CD14-positive monocyte (primary cell): ENCODE measurements around the gene UQCC2. TPM values are rescaled to one million over a fixed set of nuclear protein-coding genes. Genes with fewer than 3 reads are reported as not detected.
A peak's percentile ranks its signal among the peaks of the same experiment; 100 is the strongest.

Experiments used
- DNase-seq, 3 donors: peaks; one replicate each; pipeline ENCODE4 v3.0.0-alpha.2; 2011 to 2022
- H2AFZ ChIP-seq: 2 replicates; pipeline ENCODE4 v1.6.0; 2012; ENCODE audit warnings: mild to moderate bottlenecking, low read depth, low read length, inconsistent platforms; ENCODE audit not compliant: insufficient read depth, poor library complexity, severe bottlenecking
- H3K27ac ChIP-seq, 2 donors: 1 replicate in 1 of 2; 2 replicates in 1 of 2; pipeline ENCODE4 v1.5.1; 2012 to 2013; ENCODE audit warnings: low read length in 2 of 2, control low read depth in 1 of 2, inconsistent platforms in 1 of 2, low read depth in 1 of 2, mild to moderate bottlenecking in 1 of 2
- H3K27me3 ChIP-seq, 2 donors: one replicate each; pipeline versions ENCODE4 v1.6.0 to v1.6.1; 2011 to 2013; ENCODE audit warnings: low read length in 2 of 2; ENCODE audit not compliant: control insufficient read depth in 2 of 2, insufficient read depth in 2 of 2
- H3K36me3 ChIP-seq, 2 donors: replicated peaks in 1 of 2; 1 replicate in 1 of 2; 2 replicates in 1 of 2; pipeline versions ENCODE4 v1.5.1 to v1.6.1; 2012 to 2013; ENCODE audit warnings: low read length in 2 of 2, control low read depth in 1 of 2, inconsistent platforms in 1 of 2, mild to moderate bottlenecking in 1 of 2; ENCODE audit not compliant: insufficient read depth in 2 of 2, control insufficient read depth in 1 of 2
- H3K4me1 ChIP-seq, 2 donors: 1 replicate in 1 of 2; 2 replicates in 1 of 2; pipeline versions ENCODE4 v1.5.1 to v1.6.1; 2012 to 2013; ENCODE audit warnings: low read length in 2 of 2, control low read depth in 1 of 2, inconsistent platforms in 1 of 2, mild to moderate bottlenecking in 1 of 2, moderate library complexity in 1 of 2; ENCODE audit not compliant: insufficient read depth in 2 of 2, control insufficient read depth in 1 of 2
- H3K4me2 ChIP-seq: replicated peaks from 2 replicates; pipeline ENCODE3; 2012; ENCODE audit warnings: low read length, moderate library complexity, mild to moderate bottlenecking; ENCODE audit not compliant: poor library complexity, severe bottlenecking; ENCODE audit errors: extremely low read depth
- H3K4me3 ChIP-seq, 3 experiments: fragments of 200-600 bp in 1 of 3; sonication (generic) in 1 of 3; replicated peaks in 1 of 3; 1 replicate in 2 of 3; 2 replicates in 1 of 3; pipeline ENCODE4 v1.5.1; 2011 to 2013; ENCODE audit warnings: low read length in 3 of 3, mild to moderate bottlenecking in 3 of 3, control low read depth in 2 of 3, low read depth in 2 of 3, inconsistent platforms in 1 of 3, moderate library complexity in 1 of 3
- H3K79me2 ChIP-seq: 2 replicates; pipeline ENCODE4 v1.6.0; 2012; ENCODE audit warnings: mild to moderate bottlenecking, control low read depth, inconsistent platforms, low read length, moderate library complexity; ENCODE audit not compliant: insufficient read depth
- H3K9ac ChIP-seq: 2 replicates; pipeline ENCODE4 v1.6.0; 2017; ENCODE audit warnings: low read length, mild to moderate bottlenecking; ENCODE audit not compliant: insufficient read depth, poor library complexity, severe bottlenecking
- H3K9me3 ChIP-seq, 2 donors: replicated peaks in 1 of 2; 1 replicate in 1 of 2; 2 replicates in 1 of 2; pipeline versions ENCODE4 v1.5.1 to v1.6.1; 2012 to 2013; ENCODE audit warnings: low read length in 2 of 2, control low read depth in 1 of 2; ENCODE audit not compliant: control insufficient read depth in 1 of 2, insufficient read depth in 1 of 2
- H4K20me1 ChIP-seq: 2 replicates; pipeline ENCODE4 v1.6.0; 2012; ENCODE audit warnings: mild to moderate bottlenecking, low read length, control low read depth, moderate library complexity; ENCODE audit not compliant: insufficient read depth
- H3K27ac Mint-ChIP-seq, 7 donors: one replicate each; pipeline ENCODE4 v1.8.0; 2020; ENCODE audit warnings: mild to moderate bottlenecking in 7 of 7, mixed read lengths in 7 of 7, moderate library complexity in 6 of 7, inconsistent platforms in 2 of 7
- H3K27me3 Mint-ChIP-seq, 3 donors: one replicate each; pipeline ENCODE4 v1.8.0; 2021 to 2022; ENCODE audit warnings: low read depth in 3 of 3, mild to moderate bottlenecking in 3 of 3, mixed read lengths in 3 of 3, moderate library complexity in 3 of 3, inconsistent platforms in 1 of 3
- H3K36me3 Mint-ChIP-seq, 2 donors: one replicate each; pipeline ENCODE4 v1.8.0; 2020; ENCODE audit warnings: mixed read lengths in 2 of 2, inconsistent platforms in 1 of 2, mild to moderate bottlenecking in 1 of 2
- H3K4me1 Mint-ChIP-seq: one replicate; pipeline ENCODE4 v1.8.0; 2020; ENCODE audit warnings: mild to moderate bottlenecking, mixed read lengths
- H3K4me3 Mint-ChIP-seq, 2 donors: one replicate each; pipeline ENCODE4 v1.8.0; 2020; ENCODE audit warnings: mild to moderate bottlenecking in 2 of 2, mixed read lengths in 2 of 2, moderate library complexity in 1 of 2
- H3K9me3 Mint-ChIP-seq, 7 donors: one replicate each; pipeline ENCODE4 v1.8.0; 2020 to 2022; ENCODE audit warnings: mixed read lengths in 7 of 7, mild to moderate bottlenecking in 6 of 7, moderate library complexity in 6 of 7, inconsistent platforms in 2 of 7
- CTCF ChIP-seq: fragments of 200-600 bp; IDR thresholded peaks from one replicate; pipeline ENCODE4 v1.8.0; 2022; ENCODE audit warnings: antibody characterized with exemption, mild to moderate bottlenecking
- WGBS: methylation state at CpG from one replicate; pipeline ENCODE4 v1.1.5; 2013; ENCODE audit warnings: missing lambda C conversion rate; ENCODE audit not compliant: insufficient coverage; 5-methylcytosine and 5-hydroxymethylcytosine counted together
- intact Hi-C, 2 donors: fragments of 100-400 bp; cut with micrococcal nuclease; formaldehyde crosslinking; loops; one replicate each; pipeline versions ENCODE4 v1.15.0 to v1.15.1; 2023
- polyA plus RNA-seq, 3 donors: library from polyadenylated mRNA; depleted of rRNA in 1 of 3; unstranded in 2 of 3; stranded (reverse) in 1 of 3; fragments of 300-500 nt in 2 of 3; fragments of >200 nt in 1 of 3; fragmentation: Illumina TruSeq in 2 of 3; gene quantifications; 1 replicate in 2 of 3; 2 replicates in 1 of 3; pipeline ENCODE4 v1.2.3, GENCODE V29; 2012 to 2021

UQCC2 gene
- polyA plus RNA-seq, 3 donors = 10.3 to 39.3 (median 37.2) TPM

- no peak overlapping the region for H3K4me3 ChIP-seq
These were observed 32.7 kb upstream of the UQCC2 start for GRCh38 chr6:33744001-33744848.

GRCh38 chr6:33742837-33743236, 31.3 kb upstream of the UQCC2 start:
- Histone ChIP-seq H4K20me1 (no peaks in the 10 kb centered on the region), H2AFZ (no peak overlapping the region), H3K27me3 (no peaks in the 10 kb centered on the region), H3K4me2 (no peak overlapping the region), H3K36me3 (no peaks in the 10 kb centered on the region), H3K9me3 (no peaks in the 10 kb centered on the region), H3K4me3 (no peak overlapping the region), H3K27ac (no peak overlapping the region), H3K9ac (no peak overlapping the region), H3K79me2 (no peaks in the 10 kb centered on the region), H3K4me1 (peaks cover 8 to 12% of the 10 kb centered on the region in 2 donors)
- Mint-ChIP-seq H3K4me3 (no peak overlapping the region), H3K36me3 (no peaks in the 10 kb centered on the region), H3K4me1 (peaks cover 13% of the 10 kb centered on the region), H3K27me3 (peaks cover 0 to 10% (median 4%) of the 10 kb centered on the region in 3 donors), H3K27ac (no peak overlapping the region), H3K9me3 (no peaks in the 10 kb centered on the region)
- WGBS = 86% methylated on average over 7 of the region's 7 CpGs
- TF ChIP-seq CTCF = no peak
- no peak for DNase-seq
- intact Hi-C loops = no loop called here

More at GRCh38 chr6:33744001-33744848, 32.7 kb upstream of the UQCC2 start:
- no peak overlapping the region for H2AFZ ChIP-seq
- H3K4me2 ChIP-seq = no peak overlapping the region
- H3K4me1 ChIP-seq = peaks cover 8 to 12% of the 10 kb centered on the region in 2 donors
- Mint-ChIP-seq H3K9me3 (no peaks in the 10 kb centered on the region), H3K27me3 (peaks cover 0 to 14% (median 4%) of the 10 kb centered on the region in 3 donors), H3K4me3 (no peak overlapping the region), H3K4me1 (peaks cover 13% of the 10 kb centered on the region), H3K27ac (no peak overlapping the region), H3K36me3 (no peaks in the 10 kb centered on the region)
- H3K79me2 ChIP-seq = no peaks in the 10 kb centered on the region
- peak; percentile 33 to 53 (median 41) for DNase-seq
- no peaks in the 10 kb centered on the region for H3K36me3 ChIP-seq
- H3K9me3 ChIP-seq = no peaks in the 10 kb centered on the region
- intact Hi-C loops = no loop called here
- H3K9ac ChIP-seq = no peak overlapping the region
- TF ChIP-seq CTCF = peak; percentile 80
- H3K27me3 ChIP-seq = no peaks in the 10 kb centered on the region
- H4K20me1 ChIP-seq = no peaks in the 10 kb centered on the region
- 40% methylated on average over 8 of the region's 11 CpGs for WGBS
- no peak overlapping the region for H3K27ac ChIP-seq
